Retinal pigment epithelial cell (primary cell): ENCODE measurements around the gene LCE4A.
"Not testable (repeated sequence)": the region's sequence is repeated elsewhere in the genome, so short reads cannot be mapped to it uniquely, and the experiment has no call there.

ENCODE experiments used
- DNase-seq: peaks from one replicate; pipeline ENCODE4 v3.0.0-alpha.2; 2010; ENCODE audit warnings: low read depth
- H3K4me3 ChIP-seq: 2 replicates; pipeline ENCODE4 v1.5.1; 2011; ENCODE audit warnings: mild to moderate bottlenecking, low read length, control low read depth, moderate library complexity
- TF ChIP-seq, protein P1 (sequence below): conservative IDR thresholded peaks from 2 replicates; pipeline ENCODE4 v1.5.1; 2011; ENCODE audit warnings: low read depth, low read length, control low read depth, inconsistent platforms

The LCE4A gene

DNA sequence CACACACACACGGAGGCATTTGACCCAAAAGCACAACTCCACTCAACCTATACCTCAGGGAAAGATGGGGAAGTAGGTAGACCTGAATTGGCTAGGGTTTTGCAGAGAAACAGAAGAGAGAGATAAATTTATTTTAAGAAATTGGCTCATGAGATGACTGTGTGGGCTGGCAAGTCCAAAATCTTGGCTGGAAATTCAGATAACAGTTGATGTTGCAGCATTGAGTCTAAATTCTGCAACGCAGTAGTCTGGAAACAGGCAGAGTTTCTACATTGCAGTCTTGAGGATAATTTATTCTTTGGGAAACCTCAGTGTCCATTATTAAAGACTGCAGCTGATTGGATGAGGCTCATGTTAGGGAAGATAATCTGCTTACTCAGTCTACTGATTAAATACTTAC lies 26.3 kb upstream of the LCE4A start:
- no peak for DNase-seq
- H3K4me3 ChIP-seq: no peak overlapping the region
- TF ChIP-seq, protein P1, sequence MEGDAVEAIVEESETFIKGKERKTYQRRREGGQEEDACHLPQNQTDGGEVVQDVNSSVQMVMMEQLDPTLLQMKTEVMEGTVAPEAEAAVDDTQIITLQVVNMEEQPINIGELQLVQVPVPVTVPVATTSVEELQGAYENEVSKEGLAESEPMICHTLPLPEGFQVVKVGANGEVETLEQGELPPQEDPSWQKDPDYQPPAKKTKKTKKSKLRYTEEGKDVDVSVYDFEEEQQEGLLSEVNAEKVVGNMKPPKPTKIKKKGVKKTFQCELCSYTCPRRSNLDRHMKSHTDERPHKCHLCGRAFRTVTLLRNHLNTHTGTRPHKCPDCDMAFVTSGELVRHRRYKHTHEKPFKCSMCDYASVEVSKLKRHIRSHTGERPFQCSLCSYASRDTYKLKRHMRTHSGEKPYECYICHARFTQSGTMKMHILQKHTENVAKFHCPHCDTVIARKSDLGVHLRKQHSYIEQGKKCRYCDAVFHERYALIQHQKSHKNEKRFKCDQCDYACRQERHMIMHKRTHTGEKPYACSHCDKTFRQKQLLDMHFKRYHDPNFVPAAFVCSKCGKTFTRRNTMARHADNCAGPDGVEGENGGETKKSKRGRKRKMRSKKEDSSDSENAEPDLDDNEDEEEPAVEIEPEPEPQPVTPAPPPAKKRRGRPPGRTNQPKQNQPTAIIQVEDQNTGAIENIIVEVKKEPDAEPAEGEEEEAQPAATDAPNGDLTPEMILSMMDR: no peak

DNA sequence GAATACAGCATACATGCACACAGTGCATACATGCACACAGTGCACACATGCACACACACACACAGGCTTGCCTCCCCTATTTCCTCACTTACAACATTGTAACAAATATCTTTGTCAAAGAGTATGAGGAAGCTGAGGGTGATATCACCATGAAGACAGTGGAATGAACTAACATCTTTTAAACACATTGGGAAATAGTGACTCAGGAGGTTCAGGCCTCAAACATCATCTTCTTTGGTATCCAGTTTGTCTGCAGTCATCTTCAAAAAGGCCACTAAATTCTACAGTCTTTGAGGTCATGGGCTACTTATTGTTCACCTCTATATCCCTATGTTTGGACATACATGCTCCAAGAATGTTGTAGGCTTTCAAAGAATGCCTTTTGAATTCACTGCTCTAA lies 24.1 kb upstream of the LCE4A start:
- DNase-seq: no peak
- no peak overlapping the region for H3K4me3 ChIP-seq
- TF ChIP-seq, protein P1: no peak

DNA sequence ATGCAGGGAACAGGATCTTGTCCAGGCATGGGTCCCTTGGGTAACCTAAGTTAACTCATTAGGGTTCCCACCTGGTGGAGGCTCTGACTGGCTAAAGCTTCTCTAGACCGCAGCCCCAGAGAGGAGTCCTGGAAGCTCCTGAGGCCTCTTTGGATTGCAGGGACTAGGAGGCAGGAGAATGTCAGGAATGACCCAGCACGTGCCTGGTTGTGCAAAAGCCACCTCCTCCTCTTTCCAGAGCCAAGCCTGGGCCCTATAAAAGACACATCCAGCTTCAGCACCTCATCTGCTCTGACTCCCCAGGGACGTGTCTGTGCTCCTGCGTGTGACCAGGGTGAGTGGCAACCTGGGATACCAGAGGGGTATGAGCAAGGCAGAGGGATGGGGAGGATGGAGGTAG lies 22.1 kb upstream of the LCE4A start, which contains the start of gene LCE2B:
Gene LCE2B (plus strand): TSS at position 301 of the 400 bp plus-strand sequence. CDS start 721 bp downstream, outside the sequence.
- not testable (repeated sequence) for H3K4me3 ChIP-seq, DNase-seq

DNA sequence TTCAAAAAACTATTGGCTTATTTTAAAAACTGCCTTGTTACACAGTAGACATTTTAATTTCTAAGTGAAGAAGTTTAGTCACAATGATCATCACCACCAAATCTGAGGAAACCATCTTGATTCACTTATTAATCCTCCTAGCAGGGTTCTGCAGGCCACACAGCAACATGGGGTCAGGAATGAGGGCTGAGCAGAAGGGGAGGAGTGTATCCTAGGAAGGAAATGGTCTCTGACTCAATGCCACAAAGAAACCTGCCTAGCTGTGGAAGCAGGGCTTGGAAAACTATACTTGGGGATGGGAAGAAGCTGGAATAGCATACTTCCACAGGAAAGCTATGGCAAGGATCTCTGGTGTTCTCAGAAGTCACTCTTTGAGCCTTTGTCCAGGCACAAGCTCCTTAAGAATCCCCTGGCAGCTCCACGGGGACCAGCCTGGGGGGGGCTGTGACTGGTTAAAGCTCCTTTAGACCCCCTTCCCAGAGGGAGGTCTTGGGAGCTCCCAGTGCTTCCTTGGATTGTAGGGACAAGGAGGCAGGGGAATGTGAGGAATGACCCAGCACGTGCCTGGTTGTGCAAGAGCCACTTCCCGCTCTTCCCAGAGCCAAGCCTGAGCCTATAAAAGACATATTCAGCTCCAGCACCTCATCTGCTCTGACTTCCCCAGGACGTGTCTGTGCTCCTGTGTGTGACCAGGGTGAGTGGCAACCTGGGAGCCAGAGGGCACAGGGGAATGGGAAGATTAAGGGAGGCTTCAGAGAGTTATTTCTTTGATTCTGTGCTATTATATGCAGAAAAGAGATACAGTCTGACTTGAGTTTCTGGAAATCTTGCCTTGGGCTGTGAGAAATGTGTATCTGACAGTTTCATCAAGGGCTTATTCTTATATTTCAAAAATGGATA lies 10.0 kb upstream of the LCE4A start, which contains the start of gene LCE2A:
Gene LCE2A (plus strand): TSS at position 645 of the 900 bp plus-strand sequence. CDS start 557 bp downstream, outside the sequence.
- no peak for DNase-seq
- no peak within 1 kb of the TSS for H3K4me3 ChIP-seq
- TF ChIP-seq, protein P1: no peak

DNA sequence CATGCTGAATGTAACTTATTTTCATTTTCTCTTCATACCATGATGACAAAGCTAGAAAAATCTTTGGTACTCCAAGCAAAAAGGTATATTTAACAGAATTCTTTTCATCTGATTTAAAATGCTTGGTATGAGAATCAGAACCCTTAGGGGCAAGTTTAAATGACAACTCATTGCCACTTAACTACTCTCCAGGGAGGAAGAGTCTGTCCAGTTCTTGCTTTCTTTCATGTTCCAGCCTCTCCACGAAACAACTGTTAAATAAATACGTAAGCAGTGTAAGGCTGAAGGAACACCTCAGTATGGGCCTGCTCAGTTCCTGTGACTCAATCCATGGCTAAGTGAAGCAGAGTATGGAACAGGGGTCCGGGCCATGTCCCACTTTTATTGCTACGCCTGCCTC lies 8.2 kb upstream of the LCE4A start:
- DNase-seq: no peak
- TF ChIP-seq, protein P1: no peak
- H3K4me3 ChIP-seq: no peak overlapping the region

GRCh38 chr1:152718238-152718637 lies 10.3 kb downstream of the LCE4A start:
- H3K4me3 ChIP-seq: no peak overlapping the region
- DNase-seq: no peak
- TF ChIP-seq, protein P1: no peak

GRCh38 chr1:152725261-152725660 lies 17.3 kb downstream of the LCE4A start:
- H3K4me3 ChIP-seq: no peak overlapping the region
- TF ChIP-seq, protein P1: no peak
- DNase-seq: no peak
